Measurements from ENCODE around the gene GPANK1.
A peak's percentile ranks its signal among the peaks of the same experiment; 100 is the strongest.

GPANK1 gene

GRCh38 chr6:31701666-31702404 is 37.0 kb upstream of the GPANK1 start:
- peak overlapping the region; percentile 94 for H3K4me3 ChIP-seq (ENCODE audit: control insufficient read depth, low read depth, low read length)
- peak; percentile 40 for DNase-seq (ENCODE audit: low read depth)
- no peak for TF ChIP-seq CTCF (conservative IDR thresholded peaks at IDR 0.05; ENCODE audit: control insufficient read depth, insufficient read depth, low read depth, low read length)

- no peak for TF ChIP-seq CTCF (conservative IDR thresholded peaks at IDR 0.05; ENCODE audit: control insufficient read depth, insufficient read depth, low read depth, low read length)
- no peak overlapping the region for H3K4me3 ChIP-seq (ENCODE audit: control insufficient read depth, low read depth, low read length)
- DNase-seq (ENCODE audit: low read depth): no peak
These were observed 36.1 kb upstream of the GPANK1 start for GRCh38 chr6:31700740-31701401.

- no peak for TF ChIP-seq CTCF (conservative IDR thresholded peaks at IDR 0.05; ENCODE audit: control insufficient read depth, insufficient read depth, low read depth, low read length)
- DNase-seq (ENCODE audit: low read depth): no peak
- no peak overlapping the region for H3K4me3 ChIP-seq (ENCODE audit: control insufficient read depth, low read depth, low read length)
These were observed 32.8 kb upstream of the GPANK1 start for GRCh38 chr6:31697555-31697954.

DNA sequence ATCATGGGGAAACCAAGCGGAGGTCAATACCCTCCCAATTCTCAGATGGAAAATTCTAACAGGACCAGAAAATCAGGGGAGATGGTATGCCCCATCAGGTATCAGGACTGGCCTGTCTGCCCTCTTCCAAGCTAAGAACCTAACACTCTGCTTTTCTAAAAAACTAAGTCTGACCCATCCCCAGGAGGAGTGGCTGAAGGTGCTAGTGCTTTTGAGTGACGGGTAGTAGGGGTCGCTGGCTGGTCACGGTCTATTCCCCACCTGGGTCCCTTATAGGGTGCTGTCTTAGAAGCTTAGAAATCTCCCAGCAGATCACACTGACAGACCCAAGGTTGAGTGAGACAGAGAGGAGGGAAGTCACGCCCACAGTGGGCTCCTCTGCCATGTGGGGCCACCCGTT is 28.7 kb upstream of the GPANK1 start:
- no peak for DNase-seq (ENCODE audit: low read depth)
- TF ChIP-seq CTCF (conservative IDR thresholded peaks at IDR 0.05; ENCODE audit: control insufficient read depth, insufficient read depth, low read depth, low read length): no peak
- no peak overlapping the region for H3K4me3 ChIP-seq (ENCODE audit: control insufficient read depth, low read depth, low read length)

DNA sequence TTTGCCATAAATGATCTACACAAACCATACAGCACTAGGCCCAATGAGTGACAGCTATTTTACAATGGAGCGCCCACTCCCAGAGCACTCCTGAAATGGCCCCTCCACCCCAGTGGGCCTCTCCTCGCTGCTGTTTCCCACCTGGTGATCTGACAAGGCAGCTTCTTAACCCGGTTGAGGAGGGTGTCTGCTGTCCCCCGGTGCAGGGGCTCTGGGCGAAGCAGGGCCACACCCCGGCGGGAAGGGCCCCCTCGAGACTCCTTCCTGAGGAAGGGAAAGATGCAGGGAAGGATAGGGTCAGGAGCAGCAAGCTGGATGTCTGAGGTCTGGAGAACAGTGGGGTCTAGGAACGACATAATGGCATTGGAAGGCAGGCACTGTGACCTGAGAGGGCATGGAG is 28.1 kb upstream of the GPANK1 start:
- H3K4me3 ChIP-seq (ENCODE audit: control insufficient read depth, low read depth, low read length): no peak overlapping the region
- TF ChIP-seq CTCF (conservative IDR thresholded peaks at IDR 0.05; ENCODE audit: control insufficient read depth, insufficient read depth, low read depth, low read length): no peak

DNA sequence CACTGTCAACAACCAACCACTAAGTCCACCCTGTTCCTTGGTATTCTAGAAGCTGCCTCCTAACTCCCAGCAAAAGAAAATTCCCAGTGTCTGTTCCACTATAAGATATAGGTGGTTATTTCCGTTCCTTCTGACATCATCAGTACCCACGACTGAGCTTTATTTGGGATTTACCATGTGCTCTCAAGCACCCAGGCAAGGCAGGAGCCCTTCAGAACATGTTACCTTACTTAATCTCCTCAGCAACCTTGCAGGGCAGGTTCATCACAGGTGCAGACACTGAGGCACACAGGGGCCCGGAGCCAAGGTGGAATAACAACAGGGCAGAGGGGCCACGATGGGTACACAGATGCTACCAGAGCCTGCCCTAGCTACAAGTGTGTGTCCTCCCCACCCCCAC is 27.6 kb upstream of the GPANK1 start:
- no peak overlapping the region for H3K4me3 ChIP-seq (ENCODE audit: control insufficient read depth, low read depth, low read length)
- TF ChIP-seq CTCF (conservative IDR thresholded peaks at IDR 0.05; ENCODE audit: control insufficient read depth, insufficient read depth, low read depth, low read length): no peak
- no peak for DNase-seq (ENCODE audit: low read depth)

More for the DNA sequence above, 28.1 kb upstream of the GPANK1 start:
- DNase-seq (ENCODE audit: low read depth): no peak
